Measurements from ENCODE around the gene RGS16. TPM values are rescaled to one million over a fixed set of nuclear protein-coding genes. Genes with fewer than 3 reads are reported as not detected.
A peak's percentile ranks its signal among the peaks of the same experiment; 100 is the strongest.

The RGS16 gene
- total RNA-seq, 1 donor from 2014 or later, result 12.0 TPM

GRCh38 chr1:182617734-182618351 is 13.7 kb upstream of the RGS16 start:
- DNase-seq (no peak), ATAC-seq (no peak)
- TF ChIP-seq CTCF (IDR thresholded peaks at IDR 0.05), result no peak
- Histone ChIP-seq H3K36me3 (no peaks in the 10 kb centered on the region), H3K27ac (no peak overlapping the region), H3K9me3 (no peaks in the 10 kb centered on the region), H3K27me3 (no peaks in the 10 kb centered on the region), H3K4me3 (no peak overlapping the region), H3K4me1 (peaks cover 19% of the 10 kb centered on the region)
- intact Hi-C loops (cut with DNase I), result no loop called here

GRCh38 chr1:182617014-182617429 is 12.8 kb upstream of the RGS16 start:
- no peak overlapping the region for H3K4me3 ChIP-seq
- intact Hi-C loops (cut with DNase I), result no loop called here
- no peaks in the 10 kb centered on the region for H3K36me3 ChIP-seq
- no peaks in the 10 kb centered on the region for H3K27me3 ChIP-seq
- no peak overlapping the region for H3K27ac ChIP-seq
- DNase-seq, result no peak
- peaks cover 19% of the 10 kb centered on the region for H3K4me1 ChIP-seq
- no peaks in the 10 kb centered on the region for H3K9me3 ChIP-seq
- no peak for TF ChIP-seq CTCF (IDR thresholded peaks at IDR 0.05)
- ATAC-seq, result no peak

- intact Hi-C loops (cut with DNase I), result no loop called here
- Histone ChIP-seq H3K4me3 (no peak overlapping the region), H3K27ac (peak overlapping the region; percentile 90), H3K9me3 (no peaks in the 10 kb centered on the region), H3K4me1 (peaks cover 19% of the 10 kb centered on the region), H3K27me3 (no peaks in the 10 kb centered on the region), H3K36me3 (no peaks in the 10 kb centered on the region)
- peak; percentile 71 for ATAC-seq
- DNase-seq, result peak; percentile 92
- no peak for TF ChIP-seq CTCF (IDR thresholded peaks at IDR 0.05)
These were observed 12.2 kb upstream of the RGS16 start for GRCh38 chr1:182616130-182617013.

GRCh38 chr1:182615468-182616129 is 11.4 kb upstream of the RGS16 start:
- intact Hi-C loops (cut with DNase I), result no loop called here
- no peaks in the 10 kb centered on the region for H3K9me3 ChIP-seq
- no peaks in the 10 kb centered on the region for H3K36me3 ChIP-seq
- ATAC-seq, result peak; percentile 21
- H3K27ac ChIP-seq, result peak overlapping the region; percentile 90
- no peaks in the 10 kb centered on the region for H3K27me3 ChIP-seq
- H3K4me1 ChIP-seq, result peaks cover 19% of the 10 kb centered on the region
- peak; percentile 71 for DNase-seq
- H3K4me3 ChIP-seq, result peak overlapping the region; percentile 58
- TF ChIP-seq CTCF (IDR thresholded peaks at IDR 0.05), result no peak

- Histone ChIP-seq H3K9me3 (no peaks in the 10 kb centered on the region), H3K27ac (peak overlapping the region; percentile 90), H3K4me1 (peaks cover 19% of the 10 kb centered on the region), H3K36me3 (no peaks in the 10 kb centered on the region), H3K4me3 (peak overlapping the region; percentile 58), H3K27me3 (no peaks in the 10 kb centered on the region)
- ATAC-seq, result peak; percentile 79
- no peak for TF ChIP-seq CTCF (IDR thresholded peaks at IDR 0.05)
- DNase-seq, result peak; percentile 89
- intact Hi-C loops (cut with DNase I), result no loop called here
These were observed 10.7 kb upstream of the RGS16 start for GRCh38 chr1:182614796-182615454.
